ENCODE measurements around the gene CSNK1G1.
"Not testable (repeated sequence)": the region's sequence is repeated elsewhere in the genome, so short reads cannot be mapped to it uniquely, and the experiment has no call there.

Gene CSNK1G1

DNA sequence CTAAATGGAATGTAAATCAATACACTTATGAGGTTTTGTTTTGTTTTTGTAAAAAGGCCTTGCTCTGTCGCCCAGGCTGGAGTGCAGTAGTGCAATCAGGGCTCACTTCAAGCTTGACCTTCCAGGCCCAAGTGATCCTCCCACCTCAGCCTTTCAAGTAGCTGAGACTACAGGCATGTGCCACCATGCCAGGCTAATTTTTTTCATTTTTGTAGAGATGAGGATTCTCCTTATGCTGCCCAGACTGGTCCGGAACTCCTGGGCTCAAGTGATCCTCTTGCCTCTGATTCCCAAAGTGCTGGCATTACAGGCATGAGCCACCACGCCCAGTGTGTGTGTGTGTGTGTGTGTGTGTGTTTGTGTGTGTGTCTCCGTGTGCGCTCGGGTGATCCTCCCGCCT lies 30.3 kb upstream of the CSNK1G1 start:
- H3K27ac ChIP-seq, result no peak overlapping the region
- TF ChIP-seq, protein P1, sequence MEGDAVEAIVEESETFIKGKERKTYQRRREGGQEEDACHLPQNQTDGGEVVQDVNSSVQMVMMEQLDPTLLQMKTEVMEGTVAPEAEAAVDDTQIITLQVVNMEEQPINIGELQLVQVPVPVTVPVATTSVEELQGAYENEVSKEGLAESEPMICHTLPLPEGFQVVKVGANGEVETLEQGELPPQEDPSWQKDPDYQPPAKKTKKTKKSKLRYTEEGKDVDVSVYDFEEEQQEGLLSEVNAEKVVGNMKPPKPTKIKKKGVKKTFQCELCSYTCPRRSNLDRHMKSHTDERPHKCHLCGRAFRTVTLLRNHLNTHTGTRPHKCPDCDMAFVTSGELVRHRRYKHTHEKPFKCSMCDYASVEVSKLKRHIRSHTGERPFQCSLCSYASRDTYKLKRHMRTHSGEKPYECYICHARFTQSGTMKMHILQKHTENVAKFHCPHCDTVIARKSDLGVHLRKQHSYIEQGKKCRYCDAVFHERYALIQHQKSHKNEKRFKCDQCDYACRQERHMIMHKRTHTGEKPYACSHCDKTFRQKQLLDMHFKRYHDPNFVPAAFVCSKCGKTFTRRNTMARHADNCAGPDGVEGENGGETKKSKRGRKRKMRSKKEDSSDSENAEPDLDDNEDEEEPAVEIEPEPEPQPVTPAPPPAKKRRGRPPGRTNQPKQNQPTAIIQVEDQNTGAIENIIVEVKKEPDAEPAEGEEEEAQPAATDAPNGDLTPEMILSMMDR (IDR thresholded peaks at IDR 0.05), result no peak
- no peak for TF ChIP-seq ZFX (IDR thresholded peaks at IDR 0.05; ENCODE audit: borderline replicate concordance)

DNA sequence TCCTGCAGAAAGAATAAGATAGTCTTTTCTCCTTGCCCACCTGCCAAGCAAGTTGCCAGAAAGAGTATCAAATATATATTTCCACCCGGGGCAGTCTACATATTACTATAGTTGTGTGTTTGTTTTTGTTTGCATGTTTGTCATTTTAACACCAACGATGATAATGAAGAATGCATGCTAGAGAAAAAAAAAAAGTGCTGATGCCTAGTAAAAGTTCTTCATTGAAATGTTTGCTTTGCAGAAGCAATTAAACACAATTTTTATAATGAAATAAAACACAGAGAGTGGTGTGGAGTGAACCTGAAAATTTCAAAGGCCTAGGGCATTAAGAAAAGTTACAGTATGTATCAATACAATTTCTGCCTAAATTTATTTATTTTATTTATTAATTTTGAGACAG lies 27.8 kb upstream of the CSNK1G1 start:
- no peak overlapping the region for H3K27ac ChIP-seq
- TF ChIP-seq, protein P1 (IDR thresholded peaks at IDR 0.05), result no peak
- no peak for TF ChIP-seq ZFX (IDR thresholded peaks at IDR 0.05; ENCODE audit: borderline replicate concordance)

DNA sequence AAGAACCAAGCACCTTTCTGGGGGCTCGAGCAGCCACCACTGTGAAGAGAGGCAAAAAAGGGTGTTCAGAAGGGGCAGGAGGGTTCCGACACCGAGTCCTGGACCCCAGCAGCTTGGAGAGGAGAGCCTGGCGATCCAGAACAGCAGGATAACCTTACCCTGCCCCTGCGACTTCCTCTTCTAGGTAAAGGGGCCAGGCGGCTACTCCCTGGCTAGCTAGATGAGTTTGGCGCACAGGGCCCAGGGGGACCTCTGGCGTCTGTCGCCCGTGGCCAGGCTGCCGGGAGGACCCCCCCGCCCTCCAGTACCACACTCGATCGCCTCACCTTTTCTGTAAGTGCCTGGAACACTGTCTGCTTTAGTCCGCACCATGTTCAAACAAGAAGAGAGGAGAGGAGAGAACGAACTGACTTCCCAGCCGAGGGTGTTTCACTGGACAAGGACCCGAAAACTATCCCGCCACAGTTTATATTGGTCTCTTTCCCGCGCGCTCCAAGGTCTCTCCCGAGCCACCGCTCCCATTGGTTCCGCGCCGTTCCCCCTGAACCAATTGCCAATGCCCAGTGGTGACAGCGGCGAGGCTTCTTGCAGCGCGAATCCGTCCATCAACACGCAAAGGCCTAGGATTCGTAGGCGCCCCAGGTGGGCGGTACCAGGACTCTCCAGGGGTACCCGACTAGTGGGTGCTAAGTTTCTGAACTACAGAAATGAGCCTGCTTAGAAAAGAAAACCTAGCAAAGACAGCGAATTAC lies 25.2 kb upstream of the CSNK1G1 start, which contains the start of gene PCLAF:
PCLAF (minus strand) TSS at position 442 of the 752 bp plus-strand sequence; CDS start at position 372, 70 bp downstream.
- H3K27ac ChIP-seq, result peak within 1 kb of the TSS; percentile 67
- TF ChIP-seq, protein P1 (IDR thresholded peaks at IDR 0.05), result no peak
- no peak for TF ChIP-seq ZFX (IDR thresholded peaks at IDR 0.05; ENCODE audit: borderline replicate concordance)

GRCh38 chr15:64380130-64380870 lies 24.3 kb upstream of the CSNK1G1 start:
- peak overlapping the region; percentile 67 for H3K27ac ChIP-seq

GRCh38 chr15:64379216-64379960 lies 23.4 kb upstream of the CSNK1G1 start:
- no peak overlapping the region for H3K27ac ChIP-seq
- TF ChIP-seq ZFX (IDR thresholded peaks at IDR 0.05; ENCODE audit: borderline replicate concordance), result no peak
- TF ChIP-seq, protein P1 (IDR thresholded peaks at IDR 0.05), result no peak

- H3K27ac ChIP-seq, result no peak overlapping the region
- TF ChIP-seq, protein P1 (IDR thresholded peaks at IDR 0.05), result no peak
- no peak for TF ChIP-seq ZFX (IDR thresholded peaks at IDR 0.05; ENCODE audit: borderline replicate concordance)
Measured at GRCh38 chr15:64373360-64373759, 17.4 kb upstream of the CSNK1G1 start.

DNA sequence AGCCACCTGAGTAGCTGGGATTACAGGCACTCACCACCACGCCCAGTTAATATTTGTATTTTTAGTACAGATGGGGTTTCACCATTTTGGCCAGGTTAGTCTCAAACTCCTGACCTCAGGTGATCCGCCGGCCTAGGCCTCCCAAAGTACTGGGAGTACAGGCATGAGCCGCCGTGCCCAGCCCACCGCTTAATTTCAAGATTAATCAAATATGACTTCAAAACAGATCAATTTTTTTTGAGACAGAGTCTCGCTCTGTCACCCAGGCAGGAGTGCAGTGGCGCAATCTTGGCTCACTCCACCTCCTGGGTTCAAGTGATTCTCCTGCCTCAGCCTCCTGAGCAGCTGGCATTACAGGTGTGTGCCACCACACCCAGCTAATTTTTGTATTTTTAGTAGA lies 15.4 kb upstream of the CSNK1G1 start:
- H3K27ac ChIP-seq, result not testable (repeated sequence)
